Measurements from ENCODE around the gene THSD8.

Gene THSD8

GRCh38 chr19:12779162-12779993, 22.5 kb upstream of the THSD8 start:
- no peak for DNase-seq (ENCODE audit: low read depth)

GRCh38 chr19:12782174-12782423, 19.8 kb upstream of the THSD8 start:
- DNase-seq (ENCODE audit: low read depth): no peak

GRCh38 chr19:12782424-12783290, 19.2 kb upstream of the THSD8 start:
- DNase-seq (ENCODE audit: low read depth): peak; percentile 85

- no peak for DNase-seq (ENCODE audit: low read depth)
Observed at GRCh38 chr19:12783291-12783848, 18.5 kb upstream of the THSD8 start.

- no peak for DNase-seq (ENCODE audit: low read depth)
Observed at GRCh38 chr19:12783849-12784393, 17.9 kb upstream of the THSD8 start.

- no peak for DNase-seq (ENCODE audit: low read depth)
Observed at GRCh38 chr19:12784394-12784870, 17.4 kb upstream of the THSD8 start.

- DNase-seq (ENCODE audit: low read depth): no peak
Observed at GRCh38 chr19:12784871-12785430, 16.9 kb upstream of the THSD8 start.

- DNase-seq (ENCODE audit: low read depth): no peak
Observed at GRCh38 chr19:12785431-12786031, 16.3 kb upstream of the THSD8 start.

GRCh38 chr19:12786141-12786870, 15.6 kb upstream of the THSD8 start:
- no peak for DNase-seq (ENCODE audit: low read depth)

- DNase-seq (ENCODE audit: low read depth): no peak
Observed at GRCh38 chr19:12786952-12787351, 14.9 kb upstream of the THSD8 start.

GRCh38 chr19:12787458-12787857, 14.4 kb upstream of the THSD8 start:
- no peak for DNase-seq (ENCODE audit: low read depth)

- no peak for DNase-seq (ENCODE audit: low read depth)
Observed at GRCh38 chr19:12788042-12788681, 13.7 kb upstream of the THSD8 start.

- DNase-seq (ENCODE audit: low read depth): no peak
Observed at GRCh38 chr19:12788682-12789097, 13.2 kb upstream of the THSD8 start.

- DNase-seq (ENCODE audit: low read depth): no peak
Observed at GRCh38 chr19:12789098-12789903, 12.6 kb upstream of the THSD8 start.

GRCh38 chr19:12789904-12790619, 11.8 kb upstream of the THSD8 start:
- peak; percentile 89 for DNase-seq (ENCODE audit: low read depth)

- DNase-seq (ENCODE audit: low read depth): no peak
Observed at GRCh38 chr19:12790628-12791344, 11.1 kb upstream of the THSD8 start.

- DNase-seq (ENCODE audit: low read depth): peak; percentile 93
Observed at GRCh38 chr19:12791345-12792050, 10.4 kb upstream of the THSD8 start, which contains the start of gene JUNB. TSS of gene JUNB (plus strand) at chr19:12791486. CDS start at chr19:12791772, 286 bp downstream.
